Smooth muscle cell (in vitro differentiated cells): ENCODE measurements around the gene TXNDC11. TPM values are rescaled to one million over a fixed set of nuclear protein-coding genes. Genes with fewer than 3 reads are reported as not detected.

Experiments used
- DNase-seq: peaks from one replicate; lab custom pipeline; 2025; ENCODE audit not compliant: unreplicated experiment; lab: John Stamatoyannopoulos, UW
- H2AFZ ChIP-seq: fragments of 200-600 bp; sonication (generic); 2 replicates; pipeline ENCODE4 v1.6.0; 2016; ENCODE audit warnings: antibody characterized with exemption, low read depth, mild to moderate bottlenecking
- H3F3A ChIP-seq: fragments of 200-600 bp; sonication (generic); 2 replicates; pipeline ENCODE4 v1.6.0; 2017; ENCODE audit warnings: antibody characterized with exemption, low read depth
- H3K27ac ChIP-seq: fragments of 200-600 bp; sonication (generic); 2 replicates; pipeline ENCODE4 v1.5.1; 2016; ENCODE audit warnings: low read depth, mild to moderate bottlenecking
- H3K27me3 ChIP-seq: fragments of 200-600 bp; sonication (generic); 2 replicates; pipeline ENCODE4 v1.6.1; 2016; ENCODE audit warnings: low read depth, mild to moderate bottlenecking
- H3K36me3 ChIP-seq: fragments of 200-600 bp; sonication (generic); 2 replicates; pipeline ENCODE4 v1.5.1; 2016; ENCODE audit warnings: low read depth
- H3K4me1 ChIP-seq: fragments of 200-600 bp; sonication (generic); 2 replicates; pipeline ENCODE4 v1.5.1; 2016; ENCODE audit warnings: low read depth
- H3K4me2 ChIP-seq: fragments of 200-600 bp; sonication (generic); 2 replicates; pipeline ENCODE4 v1.6.0; 2016; ENCODE audit warnings: mild to moderate bottlenecking
- H3K4me3 ChIP-seq: fragments of 200-600 bp; sonication (generic); 2 replicates; pipeline ENCODE4 v1.5.1; 2016; ENCODE audit warnings: mild to moderate bottlenecking
- H3K79me2 ChIP-seq: fragments of 200-600 bp; sonication (generic); 2 replicates; pipeline ENCODE4 v1.6.0; 2016; ENCODE audit warnings: low read depth, mild to moderate bottlenecking
- H3K9ac ChIP-seq: fragments of 200-600 bp; sonication (generic); 2 replicates; pipeline ENCODE4 v1.6.0; 2016; ENCODE audit warnings: low read depth
- H3K9me3 ChIP-seq: fragments of 200-600 bp; sonication (generic); replicated peaks from 2 replicates; pipeline ENCODE4 v1.5.1; 2016; ENCODE audit warnings: low read depth
- H4K20me1 ChIP-seq: fragments of 200-600 bp; sonication (generic); 2 replicates; pipeline ENCODE4 v1.6.0; 2016; ENCODE audit warnings: low read depth
- CTCF ChIP-seq: fragments of 200-600 bp; sonication (generic); IDR thresholded peaks from 2 replicates; pipeline ENCODE4 v1.5.1; 2017; ENCODE audit warnings: borderline replicate concordance, mild to moderate bottlenecking, antibody characterized with exemption; ENCODE audit not compliant: insufficient read depth, poor library complexity, severe bottlenecking
- WGBS: methylation state at CpG from one replicate; pipeline ENCODE4 v1.1.7; 2016; ENCODE audit warnings: low lambda C conversion rate; 5-methylcytosine and 5-hydroxymethylcytosine counted together
- polyA plus RNA-seq: library from polyadenylated mRNA; unstranded; fragments of >200 nt; fragmentation: Nextera tagmentation; extraction: Ambion mirVana; gene quantifications from 2 replicates; pipeline ENCODE4 v1.2.1, GENCODE V29; 2016
- small RNA-seq: library from RNA; depleted of rRNA; stranded (forward); fragments of <200 nt; gene quantifications from one replicate; pipeline ENCODE3, GENCODE V24; 2014
- total RNA-seq: library from RNA; depleted of rRNA; stranded (reverse); fragments of >200 nt; gene quantifications from 2 replicates; pipeline ENCODE4 v1.2.3, GENCODE V29; 2014

TXNDC11 gene
- total and polyA plus RNA-seq, 2 experiments from 2014 or later, result 27.3 to 30.8 TPM

GRCh38 chr16:11631214-11631613 is 111.4 kb downstream of the TXNDC11 start:
- Histone ChIP-seq H3K9ac (no peak overlapping the region), H2AFZ (no peak overlapping the region), H4K20me1 (no peaks in the 10 kb centered on the region), H3K27me3 (no peaks in the 10 kb centered on the region), H3K27ac (peak overlapping the region; percentile 81), H3K36me3 (no peaks in the 10 kb centered on the region), H3K4me3 (no peak overlapping the region), H3F3A (no peaks in the 10 kb centered on the region), H3K4me1 (peaks cover 21% of the 10 kb centered on the region), H3K9me3 (no peaks in the 10 kb centered on the region), H3K79me2 (no peaks in the 10 kb centered on the region), H3K4me2 (no peak overlapping the region)
- TF ChIP-seq CTCF, result no peak
- DNase-seq, result no peak
- WGBS, result 72% methylated on average over 7 of the region's 7 CpGs

DNA sequence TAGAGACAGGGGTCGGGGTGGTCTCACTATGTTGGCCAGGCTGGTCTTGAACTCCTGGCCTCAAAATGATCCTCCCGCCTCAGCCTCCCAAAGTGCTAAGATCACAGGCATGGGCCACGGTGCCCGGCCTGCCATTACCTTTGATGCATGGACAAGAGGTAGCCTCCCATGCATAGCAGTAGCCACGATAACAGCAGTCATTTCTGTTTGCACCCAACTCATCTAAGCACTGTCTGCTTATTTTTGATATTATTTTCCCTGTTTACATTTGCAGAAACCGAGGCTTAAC is 111.9 kb downstream of the TXNDC11 start:
- Histone ChIP-seq H4K20me1 (no peaks in the 10 kb centered on the region), H3K27me3 (no peaks in the 10 kb centered on the region), H3K9me3 (no peaks in the 10 kb centered on the region), H3K9ac (no peak overlapping the region), H3K4me2 (no peak overlapping the region), H3K27ac (no peak overlapping the region), H3K4me3 (no peak overlapping the region), H2AFZ (no peak overlapping the region), H3K79me2 (no peaks in the 10 kb centered on the region), H3F3A (no peaks in the 10 kb centered on the region), H3K36me3 (no peaks in the 10 kb centered on the region), H3K4me1 (peaks cover 18% of the 10 kb centered on the region)
- TF ChIP-seq CTCF, result no peak
- 97% methylated on average over 6 of the region's 6 CpGs for WGBS
- no peak for DNase-seq

- no peak for DNase-seq
- H3K4me3 ChIP-seq, result no peak overlapping the region
- no peak overlapping the region for H2AFZ ChIP-seq
- peaks cover 18% of the 10 kb centered on the region for H3K4me1 ChIP-seq
- H3K9me3 ChIP-seq, result no peaks in the 10 kb centered on the region
- 60% methylated on average over 12 of the region's 12 CpGs for WGBS
- no peaks in the 10 kb centered on the region for H3K79me2 ChIP-seq
- H3K9ac ChIP-seq, result no peak overlapping the region
- no peaks in the 10 kb centered on the region for H3K27me3 ChIP-seq
- no peaks in the 10 kb centered on the region for H3K36me3 ChIP-seq
- peak overlapping the region; percentile 46 for H3K4me2 ChIP-seq
- no peak overlapping the region for H3K27ac ChIP-seq
- no peaks in the 10 kb centered on the region for H3F3A ChIP-seq
- TF ChIP-seq CTCF, result no peak
- no peaks in the 10 kb centered on the region for H4K20me1 ChIP-seq
These were observed 112.5 kb downstream of the TXNDC11 start for GRCh38 chr16:11630046-11630767.

Small RNAs within 50 kb of the gene (small RNA-seq; reads per million reads assigned to genes)
- gene RF00017, result not detected

Other genes starting within 250 kb of the TXNDC11 start
- 40.4 and 77.9 TPM in 2 replicates for gene LITAF, start 155.9 kb downstream of the TXNDC11 start, total RNA-seq
- 72.6 and 98.0 TPM in 2 replicates for gene LITAF, start 155.9 kb downstream of the TXNDC11 start, polyA plus RNA-seq
- gene SNN, start 74.4 kb downstream of the TXNDC11 start, total RNA-seq, result 6.4 and 8.2 TPM in 2 replicates
- 10.1 and 10.9 TPM in 2 replicates for gene SNN, start 74.4 kb downstream of the TXNDC11 start, polyA plus RNA-seq
- 38.6 and 43.4 TPM in 2 replicates for gene ZC3H7A, start 54.4 kb upstream of the TXNDC11 start, total RNA-seq
- 31.3 and 37.3 TPM in 2 replicates for gene ZC3H7A, start 54.4 kb upstream of the TXNDC11 start, polyA plus RNA-seq
- gene RSL1D1, start 108.7 kb upstream of the TXNDC11 start, total RNA-seq, result 157 and 165 TPM in 2 replicates
- 104 and 138 TPM in 2 replicates for gene RSL1D1, start 108.7 kb upstream of the TXNDC11 start, polyA plus RNA-seq
- 65.3 and 85.4 TPM in 2 replicates for gene GSPT1, start 173.1 kb upstream of the TXNDC11 start, total RNA-seq
- gene GSPT1, start 173.1 kb upstream of the TXNDC11 start, polyA plus RNA-seq, result 79.1 and 84.1 TPM in 2 replicates
- gene NPIPB2, start 199.2 kb upstream of the TXNDC11 start, total RNA-seq, result 10.6 and 12.2 TPM in 2 replicates
- gene NPIPB2, start 199.2 kb upstream of the TXNDC11 start, polyA plus RNA-seq, result 3.8 and 8.4 TPM in 2 replicates
- not detected in 2 replicates for gene TNFRSF17, start 222.4 kb upstream of the TXNDC11 start, total RNA-seq
- gene TNFRSF17, start 222.4 kb upstream of the TXNDC11 start, polyA plus RNA-seq, result not detected in 2 replicates
- 7.3 and 10.0 TPM in 2 replicates for gene SNX29, start 233.9 kb upstream of the TXNDC11 start, total RNA-seq
- gene SNX29, start 233.9 kb upstream of the TXNDC11 start, polyA plus RNA-seq, result 9.4 and 22.1 TPM in 2 replicates